SH-SY5Y (cell line): ENCODE measurements around the gene ILDR2.

Experiments
- GATA2 ChIP-seq: IDR thresholded peaks from 2 replicates; pipeline ENCODE4 v1.6.1; 2011; ENCODE audit warnings: mild to moderate bottlenecking, low read depth, low read length
- GATA3 ChIP-seq: IDR thresholded peaks from 2 replicates; pipeline ENCODE4 v1.6.1; 2011; ENCODE audit warnings: low read depth, mild to moderate bottlenecking, low read length, moderate library complexity

DNA sequence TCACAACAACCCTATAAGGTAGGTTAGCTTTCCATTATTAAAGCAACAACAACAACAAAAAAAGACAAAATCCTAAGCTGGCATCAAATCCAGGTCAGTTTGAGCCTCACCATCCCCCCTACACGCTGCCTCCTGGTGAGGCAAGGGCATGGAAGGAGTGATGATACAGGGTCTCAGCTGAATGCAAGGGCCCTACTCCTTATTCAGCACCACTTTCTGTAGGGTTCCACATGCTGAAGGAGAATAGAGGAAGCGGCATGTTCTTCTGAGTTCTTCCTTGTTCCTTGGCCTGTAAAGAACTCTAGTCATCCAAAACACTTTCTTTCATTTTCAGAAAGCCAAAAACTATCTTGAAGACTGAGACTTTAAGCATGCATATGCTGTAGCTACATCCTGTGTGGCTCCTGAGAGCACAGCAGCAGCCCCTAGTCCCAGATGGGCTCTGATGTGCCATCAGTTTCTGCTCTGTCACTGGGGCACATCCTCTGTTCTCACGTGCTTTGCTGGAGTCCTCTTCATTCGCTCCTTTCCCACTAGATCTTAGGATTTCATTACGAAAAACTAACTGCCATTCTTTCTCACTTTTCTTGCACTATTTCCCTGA, 6.2 kb downstream of the ILDR2 start:
- TF ChIP-seq GATA2 (no peak), GATA3 (no peak)
